ENCODE data around the gene DGAT2.
A peak's percentile ranks its signal among the peaks of the same experiment; 100 is the strongest.
"Not testable (repeated sequence)": the region's sequence is repeated elsewhere in the genome, so short reads cannot be mapped to it uniquely, and the experiment has no call there.

The DGAT2 gene, protein sequence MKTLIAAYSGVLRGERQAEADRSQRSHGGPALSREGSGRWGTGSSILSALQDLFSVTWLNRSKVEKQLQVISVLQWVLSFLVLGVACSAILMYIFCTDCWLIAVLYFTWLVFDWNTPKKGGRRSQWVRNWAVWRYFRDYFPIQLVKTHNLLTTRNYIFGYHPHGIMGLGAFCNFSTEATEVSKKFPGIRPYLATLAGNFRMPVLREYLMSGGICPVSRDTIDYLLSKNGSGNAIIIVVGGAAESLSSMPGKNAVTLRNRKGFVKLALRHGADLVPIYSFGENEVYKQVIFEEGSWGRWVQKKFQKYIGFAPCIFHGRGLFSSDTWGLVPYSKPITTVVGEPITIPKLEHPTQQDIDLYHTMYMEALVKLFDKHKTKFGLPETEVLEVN

DNA sequence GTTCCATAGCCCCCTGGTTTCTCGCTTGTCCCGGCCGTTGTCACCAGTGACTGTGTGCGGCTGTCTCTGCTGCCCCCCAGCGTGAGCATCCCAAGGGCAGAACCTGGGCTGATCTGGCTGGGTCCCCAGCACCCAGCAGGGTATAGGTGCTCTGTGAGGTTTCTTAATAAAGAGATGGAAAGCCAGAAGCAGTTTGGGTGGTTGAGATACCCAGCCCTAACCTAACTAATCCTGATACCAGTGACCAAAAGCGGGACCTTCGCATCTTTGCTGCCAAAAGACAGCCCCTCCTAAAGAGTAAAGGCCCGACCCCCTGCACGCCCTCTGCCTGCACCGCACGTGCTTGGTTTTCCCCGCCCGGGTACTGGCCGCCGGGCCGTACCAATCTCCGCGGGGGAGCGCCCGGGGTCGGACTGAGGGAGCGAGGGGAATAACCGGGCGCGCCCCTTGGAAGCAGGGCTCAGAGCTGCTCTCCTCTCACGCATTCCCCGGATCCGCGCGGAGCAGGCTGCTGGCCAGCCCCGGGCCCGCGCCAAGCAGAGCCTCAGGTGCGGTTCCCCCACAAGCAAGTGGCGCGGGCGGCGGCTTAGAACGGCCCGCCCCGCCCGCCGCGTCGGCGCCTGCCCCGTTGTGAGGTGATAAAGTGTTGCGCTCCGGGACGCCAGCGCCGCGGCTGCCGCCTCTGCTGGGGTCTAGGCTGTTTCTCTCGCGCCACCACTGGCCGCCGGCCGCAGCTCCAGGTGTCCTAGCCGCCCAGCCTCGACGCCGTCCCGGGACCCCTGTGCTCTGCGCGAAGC, at the start of gene DGAT2:
TSS of gene DGAT2 (plus strand) at position 667 of the 797 bp plus-strand sequence. CDS start 214 bp downstream, outside the sequence.
- DNase-seq (ENCODE audit: low read depth) = peak; percentile 67

GRCh38 chr11:75719340-75720239, 49.0 kb upstream of the DGAT2 start:
- no peak for DNase-seq (ENCODE audit: low read depth)

- DNase-seq (ENCODE audit: low read depth) = no peak
Observed at GRCh38 chr11:75720639-75721038, 47.9 kb upstream of the DGAT2 start.

GRCh38 chr11:75721852-75722668, 46.5 kb upstream of the DGAT2 start:
- DNase-seq (ENCODE audit: low read depth) = no peak

- DNase-seq (ENCODE audit: low read depth) = no peak
Observed at GRCh38 chr11:75722669-75723042, 45.9 kb upstream of the DGAT2 start.

- DNase-seq (ENCODE audit: low read depth) = no peak
Observed at GRCh38 chr11:75725547-75726320, 42.8 kb upstream of the DGAT2 start.

DNA sequence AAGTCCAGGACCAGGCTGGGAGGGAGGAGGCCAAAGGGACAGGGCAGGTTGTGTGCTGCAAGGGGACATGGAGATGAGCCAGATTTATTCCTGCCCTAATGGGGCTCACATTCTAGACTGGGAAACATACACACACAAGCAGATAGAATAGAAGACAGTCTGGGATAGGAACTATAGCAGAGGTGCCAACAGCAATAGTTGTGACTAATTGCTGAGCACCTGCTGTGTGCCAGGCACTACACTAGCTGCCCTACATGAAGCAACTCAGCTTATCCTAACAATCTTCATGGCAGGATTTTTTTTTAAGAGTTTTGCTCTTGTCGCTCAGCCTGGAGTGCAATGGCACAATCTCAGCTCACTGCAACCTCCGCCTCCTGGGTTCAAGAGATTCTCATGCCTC, 39.6 kb upstream of the DGAT2 start:
- no peak for DNase-seq (ENCODE audit: low read depth)

- DNase-seq (ENCODE audit: low read depth) = no peak
Observed at GRCh38 chr11:75731095-75731494, 37.5 kb upstream of the DGAT2 start.

GRCh38 chr11:75733071-75733430, 35.5 kb upstream of the DGAT2 start:
- DNase-seq (ENCODE audit: low read depth) = no peak

DNA sequence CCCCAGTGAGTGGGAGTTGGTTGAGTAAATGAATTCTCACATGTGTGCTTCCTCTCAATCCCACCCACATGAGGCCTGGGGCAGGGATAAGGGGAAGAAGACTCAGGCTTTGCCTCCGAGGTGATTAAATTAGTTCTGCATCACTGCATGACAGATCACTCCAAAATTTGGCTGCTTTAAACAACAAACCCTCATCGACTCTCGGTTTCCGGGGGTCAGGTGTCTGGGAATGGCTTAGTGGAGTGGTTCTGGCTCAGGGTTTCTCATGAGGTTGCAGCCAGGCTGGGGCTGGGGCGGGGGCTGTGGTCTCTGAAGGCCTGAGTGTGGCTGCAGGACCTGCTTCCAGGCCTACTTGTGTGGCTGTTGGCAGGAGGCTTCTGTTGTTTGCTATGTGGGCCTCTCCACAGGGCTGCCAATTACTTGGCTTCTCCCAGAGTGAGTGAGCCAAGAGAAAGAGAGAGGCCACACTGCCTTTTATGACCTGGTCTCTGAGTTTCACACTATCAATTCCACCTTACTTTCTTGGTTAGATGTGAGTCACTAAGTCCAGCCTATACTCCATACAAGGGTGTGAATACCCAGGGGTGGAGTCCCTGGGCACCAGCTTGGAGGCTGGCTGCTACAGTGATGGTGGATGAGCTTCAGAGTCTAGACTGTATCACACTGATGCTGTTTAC, 35.0 kb upstream of the DGAT2 start:
- DNase-seq (ENCODE audit: low read depth) = no peak

DNA sequence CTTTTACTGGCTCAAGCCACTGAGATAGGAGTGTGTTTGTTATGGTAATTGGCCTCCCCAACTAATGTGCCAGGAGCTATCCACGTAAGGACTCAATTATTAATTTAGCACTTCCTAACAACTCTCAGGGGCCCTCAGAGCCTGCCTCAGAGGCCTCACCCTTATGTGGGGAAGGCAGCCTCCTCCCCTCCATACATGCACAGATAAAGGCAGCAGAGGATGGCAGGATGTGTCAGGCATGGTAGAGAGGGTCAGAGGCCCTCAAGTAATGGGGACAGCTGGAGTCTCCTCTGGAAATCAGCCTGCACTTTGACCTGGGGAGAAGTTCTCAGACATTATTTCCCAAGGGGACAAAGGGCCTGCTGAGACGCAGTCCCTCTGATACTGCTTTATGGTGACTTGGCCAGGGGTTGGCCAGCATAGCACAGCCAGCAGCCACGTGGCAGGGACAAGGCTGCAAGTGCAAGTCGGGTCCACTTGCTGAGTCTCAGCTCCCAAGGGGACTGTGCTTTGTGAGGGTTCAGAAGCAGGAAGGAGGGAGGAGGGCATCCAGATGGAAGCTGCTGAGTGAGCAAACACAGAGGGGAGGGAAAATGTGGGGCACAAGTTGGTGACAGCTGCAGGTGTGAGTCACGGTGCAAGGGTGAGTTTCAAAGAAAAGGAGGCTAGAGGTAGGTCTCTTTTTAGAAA, 33.9 kb upstream of the DGAT2 start:
- DNase-seq (ENCODE audit: low read depth) = no peak

- no peak for DNase-seq (ENCODE audit: low read depth)
Observed at GRCh38 chr11:75735181-75735845, 33.3 kb upstream of the DGAT2 start.

DNA sequence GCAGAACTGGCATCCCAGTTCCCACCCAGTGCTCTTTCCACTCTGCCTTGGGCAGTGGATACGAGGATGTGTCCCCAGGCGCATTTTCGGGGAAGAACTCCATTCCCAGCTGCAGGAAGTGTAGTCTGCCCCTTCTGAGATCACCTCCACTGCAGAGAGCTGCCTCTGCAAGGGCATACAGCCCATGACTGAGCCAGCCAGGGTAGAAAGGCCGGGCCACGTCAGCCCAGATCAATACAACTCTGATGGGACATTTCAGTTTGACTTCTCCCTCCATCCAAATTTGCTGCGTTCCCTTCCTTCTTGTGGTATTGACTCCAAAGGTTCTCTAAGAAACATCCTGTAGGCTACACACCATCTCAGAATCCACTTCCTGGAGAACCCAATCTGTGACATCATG, 31.3 kb upstream of the DGAT2 start:
- DNase-seq (ENCODE audit: low read depth) = no peak

- no peak for DNase-seq (ENCODE audit: low read depth)
Observed at GRCh38 chr11:75740681-75741080, 27.9 kb upstream of the DGAT2 start.

DNA sequence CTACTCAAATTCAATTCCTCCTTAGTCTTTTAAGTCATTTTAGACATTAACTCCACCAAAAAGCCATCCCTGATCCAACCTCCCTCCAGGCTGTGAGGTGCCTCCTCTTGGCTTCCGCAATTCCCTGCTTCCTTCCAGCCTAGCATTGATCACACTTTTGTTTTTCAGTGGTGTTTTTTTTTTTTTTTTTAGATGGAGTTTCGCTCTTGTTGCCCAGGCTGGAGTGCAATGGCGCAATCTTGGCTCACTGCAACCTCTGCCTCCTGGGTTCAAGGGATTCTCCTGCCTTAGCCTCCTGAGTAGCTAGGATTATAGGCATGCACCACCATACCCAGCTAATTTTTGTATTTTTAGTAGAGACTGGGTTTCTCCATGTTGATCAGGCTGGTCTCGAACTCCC, 25.4 kb upstream of the DGAT2 start:
- DNase-seq (ENCODE audit: low read depth) = not testable (repeated sequence)

- DNase-seq (ENCODE audit: low read depth) = no peak
Observed at GRCh38 chr11:75743711-75744563, 24.6 kb upstream of the DGAT2 start.

DNA sequence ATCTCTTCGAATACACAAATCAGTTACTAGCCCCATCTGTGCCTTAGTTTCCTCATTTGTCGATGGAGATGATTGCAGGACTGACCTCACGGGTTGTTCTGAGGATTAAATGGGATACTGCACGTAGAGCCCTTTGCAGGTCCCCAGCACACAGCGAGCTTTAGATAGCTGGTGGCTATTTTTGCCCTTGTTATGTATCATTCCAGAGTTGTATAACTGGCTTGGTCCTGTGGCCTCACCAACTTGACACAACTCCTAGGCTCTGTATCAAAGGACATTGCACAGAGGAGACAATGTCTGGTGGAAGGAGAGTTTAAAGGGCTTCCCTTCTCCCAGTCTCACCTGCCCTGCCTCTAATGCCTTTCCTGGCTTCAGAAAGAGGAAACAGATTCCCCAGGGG, 22.8 kb upstream of the DGAT2 start:
- DNase-seq (ENCODE audit: low read depth) = no peak

GRCh38 chr11:75748729-75749273, 19.8 kb upstream of the DGAT2 start:
- not testable (repeated sequence) for DNase-seq (ENCODE audit: low read depth)

All from HS-27A (cell line).